ENCODE data around the gene CRACDL.

Gene CRACDL

GRCh38 chr2:98803405-98804264 lies 132.4 kb downstream of the CRACDL start:
- DNase-seq (ENCODE audit: low read depth in 2 of 2): no peak

- no peak for DNase-seq (ENCODE audit: low read depth in 2 of 2)
Observed at GRCh38 chr2:98802344-98802743, 133.7 kb downstream of the CRACDL start.

DNA sequence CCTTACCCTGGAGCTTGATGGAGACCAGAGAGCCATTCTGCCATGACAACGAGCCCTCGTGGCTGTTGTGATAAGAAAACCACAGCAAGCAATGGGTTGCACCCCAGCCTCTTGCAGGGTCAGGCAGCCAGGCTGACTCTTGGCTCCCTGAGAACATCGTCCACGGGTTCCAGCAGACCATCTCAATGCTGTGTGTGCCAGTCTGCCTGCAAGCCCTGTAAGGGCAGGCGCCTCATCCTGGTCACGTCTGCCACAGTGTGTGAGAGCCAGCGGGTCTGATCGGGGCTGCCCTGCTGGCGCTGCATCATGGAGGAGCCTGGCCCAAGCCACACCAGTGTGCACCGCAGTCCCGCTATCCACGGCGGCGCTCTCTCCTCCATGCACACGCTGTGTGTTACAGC lies 134.1 kb downstream of the CRACDL start:
- DNase-seq (ENCODE audit: low read depth in 2 of 2): no peak

DNA sequence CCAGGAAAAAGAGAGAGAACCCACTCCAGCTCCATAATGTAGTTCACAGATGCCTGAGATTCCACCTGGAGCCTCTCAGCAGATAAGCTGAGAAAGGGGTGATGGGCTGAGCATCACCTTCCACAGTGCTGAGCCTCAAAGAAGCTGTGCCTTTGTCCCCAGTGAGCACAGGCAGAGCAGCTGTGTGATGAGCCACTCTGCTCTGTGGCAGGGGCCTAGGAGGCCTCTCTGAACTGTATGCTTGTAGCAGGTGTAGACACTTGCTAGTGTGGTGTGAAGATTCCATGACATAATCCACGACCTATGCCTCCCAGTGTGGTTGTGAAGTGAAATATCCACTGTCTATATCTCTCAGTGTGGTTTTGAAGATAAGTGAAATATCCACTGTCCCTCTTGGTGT lies 134.7 kb downstream of the CRACDL start:
- no peak for DNase-seq (ENCODE audit: low read depth in 2 of 2)

- no peak for DNase-seq (ENCODE audit: low read depth in 2 of 2)
Observed at GRCh38 chr2:98800330-98801064, 135.5 kb downstream of the CRACDL start.

- no peak for DNase-seq (ENCODE audit: low read depth in 2 of 2)
Observed at GRCh38 chr2:98799375-98800329, 136.4 kb downstream of the CRACDL start.

DNA sequence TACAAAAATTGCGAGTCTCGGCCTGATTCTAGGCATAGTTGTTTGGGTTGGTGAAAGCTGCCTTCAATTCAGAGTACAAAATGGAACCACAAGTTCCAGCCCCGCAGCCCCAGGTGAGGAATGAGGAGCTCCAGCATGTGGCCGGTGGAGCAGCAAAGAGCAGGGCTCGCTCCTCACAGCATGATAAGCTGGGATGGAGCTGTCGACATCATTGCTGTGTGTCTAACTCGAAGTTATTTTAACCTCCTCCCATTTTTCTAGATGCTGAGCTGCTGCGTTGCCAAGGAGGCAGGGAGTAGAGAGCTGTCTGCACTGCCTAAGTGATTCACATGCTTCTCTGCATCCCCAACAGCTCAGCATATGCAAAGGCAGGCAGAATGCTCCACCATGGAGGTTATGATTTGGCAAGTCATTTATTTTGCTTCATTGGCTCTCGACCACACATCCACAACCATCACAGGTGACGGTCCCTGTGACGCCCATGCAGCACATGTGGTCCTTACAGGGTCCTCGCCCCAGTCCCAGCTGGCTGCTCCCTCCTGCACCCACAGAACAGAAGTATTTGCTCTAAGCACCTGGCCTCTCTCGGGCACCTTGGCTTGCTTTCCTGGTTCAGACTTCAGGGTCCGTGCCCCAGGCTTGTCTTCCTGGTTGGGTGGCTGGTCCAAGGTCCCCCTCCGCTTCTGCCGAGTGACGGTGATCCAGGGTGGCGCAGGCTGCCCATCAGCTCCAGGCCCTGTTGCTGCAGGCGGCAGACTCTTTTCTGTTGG lies 139.1 kb downstream of the CRACDL start:
- DNase-seq (ENCODE audit: low read depth in 2 of 2): no peak

- DNase-seq (ENCODE audit: low read depth in 2 of 2): no peak
Observed at GRCh38 chr2:98795891-98796676, 139.9 kb downstream of the CRACDL start.

DNA sequence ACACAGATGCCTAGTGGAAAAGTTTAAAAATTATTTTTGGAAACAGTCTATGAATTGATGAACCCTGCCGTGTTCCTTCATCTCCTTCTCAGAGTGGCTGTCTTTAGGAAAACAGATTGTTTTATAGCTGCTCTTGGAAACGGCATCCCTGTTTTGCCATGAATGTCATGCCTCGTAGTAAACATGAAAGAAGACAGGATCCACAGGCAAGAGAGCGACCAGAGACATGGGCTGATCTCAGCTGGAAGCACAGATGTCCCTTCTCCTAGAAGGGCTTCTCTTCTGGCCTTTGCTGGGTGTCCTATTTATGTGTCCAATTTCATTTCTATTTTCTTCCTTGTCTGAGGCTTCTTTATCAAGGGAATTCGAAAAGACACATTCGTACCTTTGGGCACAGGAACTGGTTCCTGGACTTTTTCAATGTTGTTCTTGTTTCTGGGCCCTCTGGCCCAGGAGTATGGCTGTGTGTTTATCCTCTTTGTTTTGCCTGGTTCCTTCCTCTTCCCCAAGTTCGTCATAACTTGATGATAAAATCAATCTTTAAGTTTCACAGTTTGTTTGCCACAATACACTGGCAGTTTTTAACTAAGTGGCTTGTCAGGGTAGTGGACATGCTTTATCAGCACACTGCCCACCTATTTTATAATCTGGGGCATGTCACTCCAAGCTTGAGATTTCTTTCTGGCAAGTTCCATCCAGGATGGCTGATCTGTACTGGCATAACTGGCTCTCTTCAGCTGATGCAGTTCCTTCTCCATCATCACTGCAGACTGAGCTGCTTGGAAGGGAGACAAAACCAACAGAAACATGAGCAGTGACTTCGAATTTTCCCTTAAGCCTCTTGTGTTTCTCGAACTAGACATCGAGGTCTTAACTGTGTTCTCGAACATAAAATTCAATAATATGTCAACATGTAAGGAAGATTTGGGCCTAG lies 141.9 kb downstream of the CRACDL start:
- no peak for DNase-seq (ENCODE audit: low read depth in 2 of 2)

DNA sequence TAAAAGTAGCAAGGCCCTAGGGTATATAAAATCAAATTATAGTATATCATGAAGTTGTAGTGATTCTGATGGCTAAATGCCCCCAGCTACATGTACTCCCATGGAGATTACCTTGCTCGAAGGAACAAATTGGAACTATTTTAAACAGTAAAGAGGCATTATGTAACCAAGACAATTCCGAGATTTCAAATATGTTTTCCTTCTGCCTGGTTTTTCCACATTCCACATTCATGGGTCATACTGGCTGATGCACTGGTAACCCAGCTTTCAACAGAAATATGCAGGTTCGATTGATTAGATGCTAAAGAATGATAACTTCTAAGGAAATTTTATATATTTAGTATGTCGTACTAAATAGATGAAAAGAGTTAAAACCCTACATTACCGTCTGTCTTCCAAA lies 142.8 kb downstream of the CRACDL start:
- DNase-seq (ENCODE audit: low read depth in 2 of 2): no peak

GRCh38 chr2:98790221-98790620 lies 145.8 kb downstream of the CRACDL start:
- no peak for DNase-seq (ENCODE audit: low read depth in 2 of 2)

DNA sequence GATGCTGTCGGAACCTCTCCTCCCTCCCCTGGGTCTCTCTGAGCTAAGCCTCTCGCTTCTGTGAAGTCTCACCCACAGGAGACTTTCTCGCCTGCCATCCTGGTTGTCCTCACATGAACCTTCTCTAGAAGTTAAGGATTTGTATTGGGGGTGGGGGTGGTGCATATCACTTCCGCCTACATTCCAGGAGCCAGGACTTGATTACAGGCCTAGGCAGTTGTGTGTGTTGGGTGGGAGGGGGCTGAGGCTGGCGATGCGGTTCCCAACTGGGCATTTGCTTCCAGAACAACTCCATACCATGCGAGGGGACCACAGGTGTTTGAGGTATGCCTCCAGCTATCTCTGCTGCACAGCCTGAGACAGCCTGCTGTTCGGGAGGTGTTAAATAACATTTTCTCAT lies 148.3 kb downstream of the CRACDL start:
- DNase-seq (ENCODE audit: low read depth in 2 of 2): no peak

DNA sequence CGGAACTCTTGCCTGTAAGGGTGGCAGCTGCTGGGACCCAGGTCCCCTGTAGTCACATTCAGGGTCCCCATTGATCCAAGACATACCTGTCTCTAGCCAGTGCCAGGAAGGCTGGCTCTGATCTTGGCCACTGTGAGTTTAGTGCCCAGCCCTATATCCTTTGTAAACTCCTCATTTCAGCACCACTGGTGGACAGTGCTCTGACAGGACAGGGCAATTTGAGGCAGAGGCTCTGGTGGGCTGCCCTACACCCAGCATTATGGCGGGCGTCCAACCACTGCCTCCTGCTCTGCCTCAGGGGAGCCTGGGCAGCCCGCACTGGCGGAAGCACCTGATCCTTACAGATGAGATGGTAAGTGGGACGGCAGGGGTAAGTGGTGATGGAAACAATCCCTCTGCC lies 149.8 kb downstream of the CRACDL start:
- DNase-seq (ENCODE audit: low read depth in 2 of 2): no peak

DNA sequence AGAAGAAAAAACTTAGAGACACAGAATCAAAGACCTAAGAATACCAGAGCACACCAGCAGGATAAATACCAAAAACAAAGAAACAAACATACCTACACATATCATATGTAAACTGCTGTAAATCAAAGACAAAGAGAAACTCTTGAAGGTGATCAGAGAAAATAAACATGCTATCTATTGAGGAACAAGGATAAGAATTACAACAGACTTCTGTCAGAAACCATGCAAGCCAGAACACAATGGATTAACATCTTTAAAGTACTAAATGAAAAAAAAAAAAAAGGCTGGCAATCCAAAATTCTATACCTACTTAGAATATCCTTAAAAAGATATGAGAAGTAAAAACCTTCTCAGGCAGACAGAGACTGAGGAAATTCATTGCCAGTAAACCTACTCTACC lies 153.5 kb downstream of the CRACDL start:
- no peak for DNase-seq (ENCODE audit: low read depth in 2 of 2)

GRCh38 chr2:98781822-98782221 lies 154.2 kb downstream of the CRACDL start:
- no peak for DNase-seq (ENCODE audit: low read depth in 2 of 2)

GRCh38 chr2:98778741-98779483 lies 157.1 kb downstream of the CRACDL start:
- DNase-seq (ENCODE audit: low read depth in 2 of 2): no peak

DNA sequence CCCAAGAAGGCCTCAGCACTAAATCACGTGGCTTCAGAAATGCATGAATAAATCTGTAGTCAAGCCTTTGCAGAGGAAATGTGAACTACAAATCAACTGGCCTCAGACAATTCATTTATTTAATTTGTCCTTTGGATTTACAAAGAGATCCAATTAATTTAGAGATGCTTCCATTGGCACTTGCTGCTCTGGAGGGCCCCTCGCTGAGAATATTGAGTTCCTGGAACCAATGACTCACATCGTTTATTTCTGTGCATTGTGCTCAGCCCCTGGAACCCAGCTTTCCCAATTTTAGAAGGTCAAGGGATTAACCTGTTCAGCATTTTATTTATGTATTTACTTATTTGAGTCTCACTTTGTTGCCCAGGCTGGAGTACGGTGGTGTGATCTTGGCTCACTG lies 157.9 kb downstream of the CRACDL start:
- no peak for DNase-seq (ENCODE audit: low read depth in 2 of 2)

DNA sequence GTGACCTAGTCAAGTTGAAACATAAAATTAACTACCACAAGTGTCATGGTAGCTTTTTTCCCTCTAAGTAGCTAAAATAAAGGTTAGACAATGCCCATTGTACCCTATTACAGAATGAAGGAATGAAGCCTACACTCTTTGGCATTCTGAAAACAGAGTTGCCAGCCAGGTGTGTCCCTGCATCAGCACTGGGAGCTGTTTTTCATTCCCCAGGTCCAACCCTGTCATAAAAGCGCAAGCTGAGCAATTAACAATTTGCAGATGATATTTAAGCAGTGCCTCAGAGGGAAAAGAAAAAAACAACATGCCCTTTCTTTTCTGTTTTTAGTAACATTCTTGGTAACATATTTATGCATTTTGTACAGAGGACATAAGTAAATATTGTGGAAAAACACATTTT lies 158.3 kb downstream of the CRACDL start:
- DNase-seq (ENCODE audit: low read depth in 2 of 2): no peak

GRCh38 chr2:98777076-98777475 lies 158.9 kb downstream of the CRACDL start:
- no peak for DNase-seq (ENCODE audit: low read depth in 2 of 2)

Data from stimulated activated CD8-positive, alpha-beta memory T cell treated with anti-CD3 and anti-CD28 coated beads, Interleukin-2, amount 100 ng/mL, for 1 hour (primary cell).